Gastrocnemius medialis (tissue), 4 donors: Measurements from ENCODE around the gene BICD2. TPM values are rescaled to one million over a fixed set of nuclear protein-coding genes. Genes with fewer than 3 reads are reported as not detected.
"Not testable (repeated sequence)": the region's sequence is repeated elsewhere in the genome, so short reads cannot be mapped to it uniquely, and the experiment has no call there.

Experiments
- ATAC-seq, 2 donors: fragments of 150-250 bp; one replicate each; pipeline ENCODE4 v1.9.1; 2016
- DNase-seq, 2 donors: peaks; one replicate each; pipeline ENCODE4 v3.0.0-alpha.2; 2019
- H3K27ac ChIP-seq, 4 donors: fragments of 200-600 bp; sonication (generic); 1 replicate in 1 of 4; 2 replicates in 3 of 4; pipeline ENCODE4 v1.5.1; 2016 to 2018; ENCODE audit warnings: mild to moderate bottlenecking in 2 of 4, moderate library complexity in 1 of 4
- H3K27me3 ChIP-seq, 3 donors: fragments of 200-600 bp; sonication (generic) in 2 of 3; 1 replicate in 1 of 3; 2 replicates in 2 of 3; pipeline versions ENCODE4 v1.5.1 to v1.6.0; 2016 to 2019; ENCODE audit warnings: mild to moderate bottlenecking in 1 of 3, moderate library complexity in 1 of 3
- H3K36me3 ChIP-seq, 2 donors: fragments of 200-600 bp; sonication (generic) in 1 of 2; one replicate each; pipeline ENCODE4 v1.5.1; 2017 to 2018
- H3K4me1 ChIP-seq, 2 donors: fragments of 200-600 bp; sonication (generic) in 1 of 2; one replicate each; pipeline ENCODE4 v1.5.1; 2016 to 2017; ENCODE audit warnings: mild to moderate bottlenecking in 2 of 2
- H3K4me3 ChIP-seq, 4 donors: fragments of 200-600 bp; sonication (generic) in 3 of 4; 1 replicate in 1 of 4; 2 replicates in 3 of 4; pipeline ENCODE4 v1.5.1; 2016 to 2019; ENCODE audit warnings: mild to moderate bottlenecking in 2 of 4
- H3K9me3 ChIP-seq, 3 donors: fragments of 200-600 bp; sonication (generic) in 2 of 3; 1 replicate in 1 of 3; 2 replicates in 2 of 3; pipeline ENCODE4 v1.5.1; 2016 to 2019
- POLR2A ChIP-seq, 2 donors: fragments of 450-650 bp; IDR thresholded peaks; one replicate each; pipeline ENCODE4 v1.6.1; 2017; ENCODE audit warnings: antibody characterized with exemption in 2 of 2, mild to moderate bottlenecking in 2 of 2, moderate library complexity in 2 of 2
- in situ Hi-C, 4 donors: fragments of 200-750 bp; cut with MboI; loops; one replicate each; pipeline versions ENCODE4 v1.15.0 to v1.8.0; 2017; ENCODE audit warnings: low sequenced_read_pairs in 4 of 4
- intact Hi-C: fragments of 100-400 bp; cut with DNase I; formaldehyde crosslinking; loops from one replicate; pipeline ENCODE4 v1.15.1; 2023; ENCODE audit warnings: low total_unique reads
- total RNA-seq, 4 donors: library from RNA; depleted of rRNA; stranded (reverse); fragments of >200 nt; gene quantifications; one replicate each; pipeline versions ENCODE4 v1.1.0 to v1.2.3, GENCODE V29; 2016
- TF ChIP-seq, protein P1 (sequence below), 5 experiments: fragments of 450-650 bp in 3 of 5; fragments of 200-600 bp in 2 of 5; sonication (generic) in 2 of 5; IDR thresholded peaks in 4 of 5; conservative IDR thresholded peaks in 1 of 5; 1 replicate in 4 of 5; 2 replicates in 1 of 5; pipeline ENCODE4 v1.5.1; 2016 to 2019; ENCODE audit warnings: antibody characterized with exemption in 5 of 5, mild to moderate bottlenecking in 3 of 5, moderate library complexity in 3 of 5

The BICD2 gene
- total RNA-seq, 4 donors from 2014 or later, result 21.5 to 54.6 (median 38.7) TPM

- ATAC-seq, result no peak
- Histone ChIP-seq H3K27me3 (no peaks in the 10 kb centered on the region), H3K9me3 (no peaks in the 10 kb centered on the region), H3K4me1 (peaks cover 0 to 9% of the 10 kb centered on the region in 2 donors), H3K4me3 (no peak overlapping the region), H3K27ac (no peak overlapping the region), H3K36me3 (no peaks in the 10 kb centered on the region)
- intact Hi-C loops (no loop called here), in situ Hi-C loops (loop anchor here in 1 of 4 donors (25.0 kb wide), 1 partner anchor 459 kb away; no protein-coding TSS in a partner anchor)
- no peak for DNase-seq
- TF ChIP-seq, protein P1, sequence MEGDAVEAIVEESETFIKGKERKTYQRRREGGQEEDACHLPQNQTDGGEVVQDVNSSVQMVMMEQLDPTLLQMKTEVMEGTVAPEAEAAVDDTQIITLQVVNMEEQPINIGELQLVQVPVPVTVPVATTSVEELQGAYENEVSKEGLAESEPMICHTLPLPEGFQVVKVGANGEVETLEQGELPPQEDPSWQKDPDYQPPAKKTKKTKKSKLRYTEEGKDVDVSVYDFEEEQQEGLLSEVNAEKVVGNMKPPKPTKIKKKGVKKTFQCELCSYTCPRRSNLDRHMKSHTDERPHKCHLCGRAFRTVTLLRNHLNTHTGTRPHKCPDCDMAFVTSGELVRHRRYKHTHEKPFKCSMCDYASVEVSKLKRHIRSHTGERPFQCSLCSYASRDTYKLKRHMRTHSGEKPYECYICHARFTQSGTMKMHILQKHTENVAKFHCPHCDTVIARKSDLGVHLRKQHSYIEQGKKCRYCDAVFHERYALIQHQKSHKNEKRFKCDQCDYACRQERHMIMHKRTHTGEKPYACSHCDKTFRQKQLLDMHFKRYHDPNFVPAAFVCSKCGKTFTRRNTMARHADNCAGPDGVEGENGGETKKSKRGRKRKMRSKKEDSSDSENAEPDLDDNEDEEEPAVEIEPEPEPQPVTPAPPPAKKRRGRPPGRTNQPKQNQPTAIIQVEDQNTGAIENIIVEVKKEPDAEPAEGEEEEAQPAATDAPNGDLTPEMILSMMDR (IDR thresholded peaks at IDR 0.05 in 4 of 5, conservative IDR thresholded peaks at IDR 0.05 in 1 of 5), result no peak
- TF ChIP-seq POLR2A (IDR thresholded peaks at IDR 0.05), result no peak
Measured at GRCh38 chr9:92771309-92771708, 6.7 kb upstream of the BICD2 start.

DNA sequence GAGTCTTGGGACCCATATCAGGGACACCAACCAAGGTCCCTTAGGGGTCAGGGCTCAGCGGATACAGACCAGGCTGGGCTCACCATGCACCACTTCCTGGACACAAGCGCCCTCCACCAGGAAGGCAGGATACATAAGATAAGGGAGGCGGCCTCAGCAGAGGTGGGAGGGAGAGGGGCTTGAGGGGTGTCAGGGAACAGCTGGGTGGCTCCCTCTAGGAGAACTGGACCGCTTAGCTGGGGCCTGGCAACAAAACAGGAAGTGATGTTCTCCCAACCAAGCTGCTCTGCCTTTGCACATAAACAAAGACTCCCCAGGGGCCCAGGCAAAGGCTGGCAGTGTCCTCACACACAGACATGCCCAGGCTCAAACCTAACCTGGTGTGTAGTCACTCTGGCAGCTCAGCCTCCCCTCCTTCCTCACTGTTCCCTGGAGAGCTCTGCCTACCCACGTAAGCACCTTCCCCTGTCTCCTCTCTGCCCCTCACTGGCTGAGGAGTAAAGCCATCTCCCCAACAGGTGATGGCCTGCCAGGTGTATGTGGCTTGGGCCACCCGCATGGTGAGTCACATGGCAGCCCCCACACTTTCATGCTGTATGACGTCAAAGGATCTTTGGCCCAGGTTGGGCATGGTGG, 5.8 kb upstream of the BICD2 start:
- in situ Hi-C loops, result loop anchor here in 1 of 4 donors (25.0 kb wide), 1 partner anchor 458 kb away; no protein-coding TSS in a partner anchor
- no peak overlapping the region for H3K27ac ChIP-seq
- H3K27me3 ChIP-seq, result no peaks in the 10 kb centered on the region
- no peak overlapping the region for H3K4me3 ChIP-seq
- intact Hi-C loops, result no loop called here
- H3K36me3 ChIP-seq, result no peaks in the 10 kb centered on the region
- no peak for TF ChIP-seq POLR2A (IDR thresholded peaks at IDR 0.05)
- TF ChIP-seq, protein P1 (IDR thresholded peaks at IDR 0.05 in 4 of 5, conservative IDR thresholded peaks at IDR 0.05 in 1 of 5), result no peak
- H3K9me3 ChIP-seq, result no peaks in the 10 kb centered on the region
- peak in 1 of 2 donors; percentile 42 for DNase-seq
- ATAC-seq, result no peak
- H3K4me1 ChIP-seq, result peaks cover 0 to 18% of the 10 kb centered on the region in 2 donors

GRCh38 chr9:92769990-92770359, 5.3 kb upstream of the BICD2 start:
- DNase-seq, result no peak
- H3K36me3 ChIP-seq, result no peaks in the 10 kb centered on the region
- H3K27me3 ChIP-seq, result no peaks in the 10 kb centered on the region
- H3K27ac ChIP-seq, result no peak overlapping the region
- H3K4me3 ChIP-seq, result no peak overlapping the region
- TF ChIP-seq POLR2A (IDR thresholded peaks at IDR 0.05), result no peak
- TF ChIP-seq, protein P1 (IDR thresholded peaks at IDR 0.05 in 4 of 5, conservative IDR thresholded peaks at IDR 0.05 in 1 of 5), result no peak
- in situ Hi-C loops, result loop anchor here in 1 of 4 donors (10.0 to 25.0 kb wide), 2 partner anchors 105 to 458 kb away; no protein-coding TSS in a partner anchor
- peaks cover 0 to 18% of the 10 kb centered on the region in 2 donors for H3K4me1 ChIP-seq
- no peaks in the 10 kb centered on the region for H3K9me3 ChIP-seq
- no peak for ATAC-seq
- intact Hi-C loops, result loop anchor here (10.0 kb wide), 1 partner anchor 475 kb away; the partner anchor contains the start of gene IARS1

DNA sequence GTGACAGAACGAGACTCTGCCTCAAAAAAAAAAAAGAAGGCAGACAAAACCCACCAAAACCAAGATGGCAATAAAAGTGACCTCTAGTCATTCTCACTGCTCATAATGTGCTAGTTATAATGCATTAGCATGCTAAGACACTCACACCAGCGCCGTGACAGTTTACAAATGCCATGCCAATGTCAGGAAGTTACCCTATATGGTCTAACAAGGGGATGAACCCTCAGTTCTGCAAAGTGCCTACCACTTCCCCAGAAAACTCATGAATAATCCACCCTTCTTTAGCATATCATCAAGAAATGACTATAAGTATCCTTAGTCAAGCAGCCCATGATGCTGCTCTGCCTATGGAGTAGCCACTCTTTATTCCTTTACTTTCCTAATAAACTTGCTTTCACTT, 4.7 kb upstream of the BICD2 start:
- intact Hi-C loops (loop anchor here (10.0 kb wide), 1 partner anchor 474 kb away; the partner anchor contains the start of gene IARS1), in situ Hi-C loops (loop anchor here in 1 of 4 donors (10.0 to 25.0 kb wide), 2 partner anchors 104 to 457 kb away; no protein-coding TSS in a partner anchor)
- Histone ChIP-seq H3K4me3 (no peak overlapping the region), H3K9me3 (no peaks in the 10 kb centered on the region), H3K36me3 (no peaks in the 10 kb centered on the region), H3K4me1 (peaks cover 0 to 18% of the 10 kb centered on the region in 2 donors), H3K27ac (no peak overlapping the region), H3K27me3 (no peaks in the 10 kb centered on the region)
- no peak for ATAC-seq
- no peak for DNase-seq
- no peak for TF ChIP-seq POLR2A (IDR thresholded peaks at IDR 0.05)
- TF ChIP-seq, protein P1 (IDR thresholded peaks at IDR 0.05 in 4 of 5, conservative IDR thresholded peaks at IDR 0.05 in 1 of 5), result no peak

DNA sequence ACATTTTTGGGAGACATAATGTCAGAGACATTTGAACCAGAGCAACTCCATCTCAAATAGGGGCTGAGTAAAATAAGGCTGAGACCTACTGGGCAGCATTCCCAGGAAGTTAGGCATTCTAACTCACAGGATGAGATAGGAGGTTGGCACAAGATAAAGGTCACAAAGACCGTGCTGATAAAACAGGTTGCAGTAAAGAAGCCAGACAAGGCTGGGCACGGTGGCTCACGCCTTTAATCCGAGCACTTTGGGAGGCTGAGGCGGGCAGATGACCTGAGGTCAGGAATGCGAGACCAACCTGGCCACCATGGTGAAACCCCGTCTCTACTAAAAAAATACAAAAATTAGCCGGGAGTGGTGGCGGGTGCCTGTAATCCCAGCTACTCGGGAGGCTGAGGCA, 4.2 kb upstream of the BICD2 start:
- DNase-seq, H3K36me3 ChIP-seq, H3K9me3 ChIP-seq, H3K27ac ChIP-seq, ATAC-seq, H3K27me3 ChIP-seq, H3K4me3 ChIP-seq: not testable (repeated sequence)
- in situ Hi-C loops (loop anchor here in 1 of 4 donors (10.0 to 25.0 kb wide), 2 partner anchors 104 to 457 kb away; no protein-coding TSS in a partner anchor), intact Hi-C loops (loop anchor here (10.0 kb wide), 1 partner anchor 474 kb away; the partner anchor contains the start of gene IARS1)
- peaks cover 2 to 18% of the 10 kb centered on the region in 2 donors for H3K4me1 ChIP-seq
